Gastrocnemius medialis (tissue), 4 donors: ENCODE data around the gene MAPK8IP1.

Source experiments
- CTCF ChIP-seq, 5 experiments: fragments of 450-650 bp in 3 of 5; fragments of 200-600 bp in 2 of 5; sonication (generic) in 2 of 5; IDR thresholded peaks in 4 of 5; conservative IDR thresholded peaks in 1 of 5; 1 replicate in 4 of 5; 2 replicates in 1 of 5; pipeline ENCODE4 v1.5.1; 2016 to 2019; ENCODE audit warnings: antibody characterized with exemption in 5 of 5, mild to moderate bottlenecking in 3 of 5, moderate library complexity in 3 of 5
- POLR2A ChIP-seq, 2 donors: fragments of 450-650 bp; IDR thresholded peaks; one replicate each; pipeline ENCODE4 v1.6.1; 2017; ENCODE audit warnings: antibody characterized with exemption in 2 of 2, mild to moderate bottlenecking in 2 of 2, moderate library complexity in 2 of 2

GRCh38 chr11:45935349-45936064, 50.1 kb downstream of the MAPK8IP1 start:
- TF ChIP-seq CTCF (IDR thresholded peaks at IDR 0.05 in 4 of 5, conservative IDR thresholded peaks at IDR 0.05 in 1 of 5), result no peak
- TF ChIP-seq POLR2A (IDR thresholded peaks at IDR 0.05), result no peak
